Suppressor macrophage (primary cell): Measurements from ENCODE around the gene SERGEF.

Experiments
- DNase-seq, 4 experiments: peaks; one replicate each; pipeline ENCODE4 v3.0.0-alpha.2; 2020 to 2022
- total RNA-seq, 17 experiments: gene quantifications; one replicate each; lab custom pipeline; 2026; ENCODE audit warnings: mixed read lengths in 6 of 17, inconsistent platforms in 3 of 17; lab: John Stamatoyannopoulos, UW

SERGEF gene
- total RNA-seq, result 2.9 to 11.9 (median 8.2) reads per million in 17 experiments

DNA sequence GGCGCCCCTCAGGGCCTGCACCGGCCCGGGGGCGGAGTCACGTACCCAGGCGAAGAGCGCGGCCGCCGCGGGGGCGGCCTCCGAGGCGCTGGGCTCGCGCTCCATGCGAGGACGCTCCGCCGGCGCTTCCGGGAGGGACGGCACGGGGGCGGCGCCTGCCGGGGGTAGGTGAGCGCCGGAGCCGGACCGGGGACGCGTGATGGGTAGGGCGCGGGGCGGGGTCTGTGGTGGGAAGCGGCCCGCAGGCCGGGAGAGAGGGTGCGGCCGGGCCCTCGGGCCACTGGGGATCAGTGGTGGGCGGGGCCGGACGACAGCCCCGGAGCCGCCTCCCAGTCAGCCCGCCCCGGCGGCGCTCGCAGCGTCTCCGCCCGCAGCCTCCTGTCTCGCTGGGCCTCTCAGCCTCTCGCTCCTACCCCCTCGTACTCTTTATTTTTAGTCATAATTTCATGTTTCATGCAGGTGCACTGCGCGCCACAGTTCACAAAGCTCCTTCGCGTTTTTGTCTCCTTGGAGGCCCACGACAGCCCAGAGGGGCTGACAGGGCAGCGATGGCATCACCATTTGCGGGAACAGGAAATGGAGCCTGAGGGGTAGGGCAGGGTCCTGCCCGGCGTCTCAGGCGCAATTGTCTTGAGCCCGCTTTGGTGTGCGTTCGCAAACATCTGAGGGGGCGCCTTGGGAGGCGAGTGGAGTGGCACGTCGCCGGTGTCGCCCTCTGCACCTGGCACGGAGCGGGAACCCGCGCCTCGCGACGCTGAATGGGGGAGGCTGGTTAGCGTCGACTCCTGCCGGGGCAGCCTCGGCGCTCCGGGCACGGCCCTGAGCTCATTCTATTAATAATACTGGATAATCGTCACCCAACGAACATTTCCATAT is at the start of gene SERGEF:
Gene SERGEF, minus strand, starts transcription at position 142 of the 876 bp plus-strand sequence. Its CDS starts 37 bp downstream, at position 105.
- peak; percentile 95 to 99 (median 98) for DNase-seq

DNA sequence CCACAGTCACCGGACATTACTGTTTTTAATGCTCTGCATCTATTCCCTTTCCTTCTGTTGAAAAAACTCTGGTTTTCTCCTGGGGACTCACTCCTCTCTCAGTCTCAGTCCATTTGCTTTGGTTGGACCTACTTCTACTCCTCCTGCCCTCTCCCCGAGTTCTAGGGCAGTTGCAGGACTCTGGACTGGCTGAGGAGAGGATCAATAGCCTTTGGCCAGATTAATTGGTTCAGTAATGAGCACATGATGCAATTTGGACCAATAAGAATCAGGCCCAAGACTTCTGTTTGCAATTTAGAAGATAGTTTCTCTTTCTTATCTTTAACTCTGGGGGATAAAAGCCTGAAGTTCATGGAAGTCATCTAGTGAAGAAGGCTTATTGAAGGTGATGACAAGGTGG is 48.5 kb upstream of the SERGEF start:
- no peak for DNase-seq

DNA sequence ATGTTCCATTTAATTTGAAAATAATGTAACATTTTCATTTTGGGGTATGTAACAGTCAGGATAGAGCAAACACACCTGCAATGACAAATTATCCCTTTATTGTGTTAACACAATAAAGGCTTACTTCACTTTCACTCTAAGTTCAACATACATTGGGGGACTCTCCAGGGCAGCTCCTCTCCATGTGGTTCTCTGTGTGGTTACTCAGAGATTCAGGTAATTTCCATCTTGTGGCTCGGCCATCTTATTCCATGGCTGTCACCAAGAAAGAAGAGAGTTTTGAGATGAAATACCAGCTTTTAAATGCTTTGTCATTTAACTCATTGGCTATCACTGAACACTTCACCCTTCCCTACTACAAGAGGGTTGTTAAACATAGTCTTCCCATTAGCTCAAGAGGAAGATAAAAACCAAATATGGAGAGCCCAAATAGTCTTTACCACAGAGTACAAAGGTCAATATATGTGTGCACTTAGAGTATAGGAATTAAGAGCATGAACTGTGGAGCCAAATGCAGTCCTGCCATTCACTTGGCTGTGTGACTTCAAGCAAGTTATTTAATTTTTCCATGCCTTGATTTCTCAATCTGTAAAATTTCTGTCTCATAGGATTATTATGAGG is 43.8 kb upstream of the SERGEF start:
- no peak for DNase-seq

DNA sequence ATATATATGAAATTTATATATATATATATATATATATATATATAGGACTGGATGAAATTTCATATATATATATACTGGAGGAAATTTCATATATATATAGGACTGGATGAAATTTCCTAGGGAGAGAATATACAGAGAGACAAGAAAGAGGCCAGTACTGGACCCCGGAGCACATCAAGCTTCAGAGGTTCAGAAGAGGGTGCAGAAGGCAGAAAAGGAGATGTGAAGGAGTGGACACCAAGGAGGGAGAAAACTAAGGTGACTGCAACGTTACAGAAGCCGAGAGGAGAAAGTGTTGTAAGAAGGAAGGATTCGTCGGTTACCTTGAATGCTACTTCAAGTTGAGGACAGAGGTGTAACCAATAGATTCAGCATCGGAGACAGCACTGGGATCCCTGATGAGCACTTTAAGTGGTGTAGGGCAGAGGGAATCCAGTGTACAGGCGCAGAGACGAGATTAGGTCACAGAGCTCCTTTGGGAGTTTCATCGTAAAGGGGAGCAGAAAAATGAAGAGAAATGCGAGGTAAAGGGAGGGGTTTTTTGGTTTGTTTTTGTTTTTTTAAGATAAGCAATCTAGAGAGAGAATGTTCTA is 41.8 kb upstream of the SERGEF start:
- no peak for DNase-seq

DNA sequence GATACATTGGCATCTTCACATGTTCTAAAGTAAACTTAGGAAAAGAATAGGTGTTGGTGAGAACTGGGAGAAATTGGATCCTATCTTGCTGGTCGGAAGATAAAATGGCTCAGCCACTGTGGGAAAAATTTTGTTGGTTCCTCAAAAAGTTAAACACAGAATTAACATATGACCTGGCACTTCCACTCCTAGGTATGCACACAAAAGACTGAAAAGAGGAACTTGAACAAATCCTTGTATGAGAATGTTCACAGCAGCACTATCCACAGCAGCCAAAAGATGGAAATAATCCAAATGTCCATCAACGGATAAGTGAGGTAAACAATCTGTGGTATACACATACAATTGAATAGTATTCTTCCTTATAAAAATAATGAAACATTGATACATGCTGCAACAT is 38.0 kb upstream of the SERGEF start:
- DNase-seq, result no peak

DNA sequence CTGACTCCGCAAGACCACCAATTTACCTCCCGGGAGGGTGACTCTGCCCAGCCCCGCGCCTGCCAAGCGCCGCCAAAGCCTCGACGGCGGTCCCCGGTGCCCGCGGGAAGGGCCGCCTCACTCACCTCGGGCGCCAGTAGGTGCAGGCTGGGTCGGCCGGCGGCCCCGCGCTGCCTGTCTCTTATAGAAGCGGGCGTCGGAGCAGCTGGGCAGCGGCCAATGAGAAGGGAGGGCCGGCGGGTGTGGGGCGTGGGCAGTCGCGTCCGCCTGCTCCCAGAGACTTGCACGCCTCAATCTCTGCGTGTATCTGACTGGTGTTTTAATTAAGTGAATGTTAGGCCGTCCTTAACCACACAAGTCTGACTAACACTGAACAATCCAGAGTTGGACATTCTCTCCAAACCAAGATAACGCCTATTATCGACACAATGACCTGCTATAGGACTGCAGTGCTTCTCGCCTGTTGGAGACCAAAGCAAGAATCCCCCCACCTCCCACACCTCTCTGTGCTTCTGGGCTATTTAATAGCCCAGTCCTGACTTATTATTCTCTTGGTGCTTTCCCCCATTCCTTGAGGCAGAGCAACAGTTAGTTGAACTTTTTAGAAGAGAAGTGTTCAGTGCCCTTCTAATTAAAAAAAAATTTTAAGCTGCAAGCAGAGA is 33.4 kb upstream of the SERGEF start, which contains the start of gene TPH1:
Gene TPH1, minus strand, starts transcription at position 154 of the 662 bp plus-strand sequence. CDS start 5,507 bp downstream, outside the sequence.
- DNase-seq, result peak in 2 of 4 experiments; percentile 1 to 3

DNA sequence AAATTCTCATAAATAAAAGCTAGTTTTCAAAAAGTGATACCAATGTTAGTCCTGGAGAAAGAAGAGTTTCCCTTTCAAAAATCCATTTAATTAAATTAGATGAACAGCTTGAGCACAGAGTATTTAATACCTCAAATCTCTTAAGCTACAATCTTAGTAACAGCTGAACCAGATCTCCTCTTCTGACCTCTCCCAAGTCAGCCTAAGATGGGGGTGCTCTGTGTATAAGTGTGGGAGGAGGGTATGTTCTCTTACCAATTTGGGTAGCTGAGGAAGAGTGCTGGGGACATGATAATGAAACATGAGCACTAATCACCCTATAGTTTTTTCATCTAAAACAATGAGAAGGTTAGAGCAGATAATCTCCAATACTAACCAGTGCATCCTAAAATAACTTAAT is 23.6 kb upstream of the SERGEF start:
- DNase-seq, result no peak

DNA sequence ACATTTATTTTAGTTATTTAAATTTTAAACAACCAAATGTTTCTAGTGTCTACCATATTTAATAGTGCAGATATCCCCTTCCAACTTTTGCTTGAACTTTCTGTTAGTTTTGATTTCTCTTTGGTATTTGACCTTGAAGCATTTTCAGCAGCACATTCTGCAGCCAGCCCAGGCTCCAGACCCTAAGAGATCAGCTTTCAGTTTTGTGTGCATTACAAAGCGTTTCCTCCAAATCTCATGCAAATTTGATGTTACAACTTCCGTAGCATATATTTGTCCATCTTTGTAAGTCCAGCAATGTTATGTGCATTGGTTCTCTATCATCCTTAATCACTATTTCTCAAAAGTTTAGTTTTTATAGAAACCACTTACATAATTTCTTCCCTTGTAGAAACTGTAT is 14.6 kb upstream of the SERGEF start:
- DNase-seq, result no peak

DNA sequence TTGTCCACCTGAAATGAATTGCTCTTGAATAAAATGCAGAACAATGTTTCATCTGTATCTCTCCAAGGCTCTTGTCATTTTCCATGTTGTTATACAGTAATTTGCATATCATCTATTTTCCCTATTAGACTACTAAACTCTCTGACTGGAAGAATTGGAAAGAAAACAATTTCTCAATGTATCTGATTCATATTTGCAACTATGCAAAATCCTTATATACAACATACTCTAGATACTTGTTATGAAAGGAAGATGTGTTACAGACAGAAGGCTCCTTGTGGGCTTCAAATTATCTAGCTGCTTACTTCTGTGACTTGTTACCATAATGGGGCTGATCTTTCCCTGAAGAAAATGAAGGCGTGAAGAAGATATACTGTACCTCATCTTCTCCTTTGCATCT is 9.6 kb upstream of the SERGEF start:
- DNase-seq, result no peak

DNA sequence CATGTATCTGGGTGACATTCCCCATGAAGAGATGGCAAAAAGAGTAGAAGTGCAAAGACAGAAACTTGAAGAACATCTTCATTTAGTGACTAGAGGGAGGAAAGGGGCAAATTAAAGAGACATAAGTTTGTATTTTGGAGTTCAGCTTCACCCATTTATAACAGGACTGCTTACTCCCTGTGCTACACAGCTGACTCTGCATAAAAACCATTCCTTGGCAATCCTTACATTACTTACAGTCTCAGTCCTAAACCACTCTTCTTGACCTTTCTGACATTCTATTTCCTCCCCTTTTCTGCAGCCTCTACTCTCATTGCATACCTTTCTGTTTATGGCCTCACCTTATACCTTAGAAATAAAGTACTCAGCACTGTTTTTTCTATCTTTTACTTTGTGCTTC is 6.8 kb upstream of the SERGEF start:
- no peak for DNase-seq

DNA sequence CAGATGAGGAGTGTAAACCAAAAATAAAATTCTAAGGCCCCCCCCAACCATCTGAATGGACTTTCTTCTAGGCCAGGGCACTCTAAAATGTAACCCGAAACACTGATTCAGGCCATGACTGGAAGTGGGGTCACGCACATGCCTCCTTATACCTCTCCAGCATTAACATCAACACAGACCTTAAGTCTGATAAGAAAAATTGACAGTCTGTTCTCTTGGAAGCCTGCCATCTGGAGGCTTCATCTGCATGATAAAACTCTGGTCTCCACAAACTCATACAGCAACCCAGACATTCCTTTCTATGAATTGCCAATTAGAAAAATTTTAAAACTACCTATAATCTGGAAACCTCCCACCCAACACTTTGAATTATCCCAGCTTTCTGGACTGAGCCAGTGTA is 3.9 kb upstream of the SERGEF start:
- no peak for DNase-seq

DNA sequence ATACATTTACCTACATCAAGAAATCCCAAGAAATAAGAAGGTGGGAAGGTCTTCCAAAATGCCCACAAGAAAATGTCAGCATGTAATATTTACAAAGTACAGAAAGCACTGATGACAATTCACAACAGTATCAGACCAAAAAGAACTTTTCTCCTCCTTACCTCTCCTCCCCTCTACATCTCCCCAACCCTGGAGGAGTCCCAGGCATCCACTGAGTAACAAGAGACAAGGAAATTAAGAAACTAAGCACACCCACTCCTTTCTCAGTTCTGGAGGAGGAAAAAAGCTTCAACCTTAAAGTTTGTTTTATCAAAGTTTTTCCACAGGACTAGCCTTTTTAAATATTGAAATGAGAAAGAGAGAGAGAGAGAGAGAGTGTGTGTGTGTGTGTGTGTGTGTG is 2.0 kb upstream of the SERGEF start:
- DNase-seq, result peak in 2 of 4 experiments; percentile 3 to 5

DNA sequence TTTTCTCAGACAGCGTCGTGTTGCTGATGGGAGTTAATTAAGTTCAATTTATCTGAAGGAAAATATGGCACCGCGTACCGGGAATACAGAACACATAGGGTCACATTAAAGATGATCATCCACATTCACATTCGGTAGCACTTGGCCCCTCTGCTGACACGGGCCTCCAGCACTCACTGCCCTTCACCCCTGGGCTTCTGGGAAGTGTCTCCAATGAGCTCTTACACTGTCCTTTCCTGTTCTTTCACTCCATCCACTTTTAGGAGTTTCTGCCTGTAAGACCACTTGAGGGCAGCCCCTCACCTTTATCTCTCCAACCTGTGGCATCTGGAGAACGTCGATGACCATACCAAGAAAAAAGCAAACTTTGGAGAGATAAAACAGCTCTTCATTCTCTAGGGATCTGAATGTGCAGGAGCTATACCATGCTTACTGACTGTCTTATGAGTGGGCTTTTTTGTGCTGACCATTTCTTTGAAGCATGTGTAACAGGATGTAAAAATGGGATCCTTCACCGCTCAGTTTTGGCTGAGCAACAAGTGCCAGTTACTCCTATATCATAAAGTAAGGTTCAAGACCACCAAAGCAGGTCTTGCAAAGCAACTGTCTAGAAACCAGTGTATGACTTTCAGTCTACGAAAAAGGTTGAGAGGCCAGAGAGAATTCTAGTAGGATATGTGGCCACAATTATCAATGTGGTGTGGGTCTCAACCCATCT is 1.1 kb upstream of the SERGEF start:
- peak in 3 of 4 experiments; percentile 5 to 24 (median 8) for DNase-seq

DNA sequence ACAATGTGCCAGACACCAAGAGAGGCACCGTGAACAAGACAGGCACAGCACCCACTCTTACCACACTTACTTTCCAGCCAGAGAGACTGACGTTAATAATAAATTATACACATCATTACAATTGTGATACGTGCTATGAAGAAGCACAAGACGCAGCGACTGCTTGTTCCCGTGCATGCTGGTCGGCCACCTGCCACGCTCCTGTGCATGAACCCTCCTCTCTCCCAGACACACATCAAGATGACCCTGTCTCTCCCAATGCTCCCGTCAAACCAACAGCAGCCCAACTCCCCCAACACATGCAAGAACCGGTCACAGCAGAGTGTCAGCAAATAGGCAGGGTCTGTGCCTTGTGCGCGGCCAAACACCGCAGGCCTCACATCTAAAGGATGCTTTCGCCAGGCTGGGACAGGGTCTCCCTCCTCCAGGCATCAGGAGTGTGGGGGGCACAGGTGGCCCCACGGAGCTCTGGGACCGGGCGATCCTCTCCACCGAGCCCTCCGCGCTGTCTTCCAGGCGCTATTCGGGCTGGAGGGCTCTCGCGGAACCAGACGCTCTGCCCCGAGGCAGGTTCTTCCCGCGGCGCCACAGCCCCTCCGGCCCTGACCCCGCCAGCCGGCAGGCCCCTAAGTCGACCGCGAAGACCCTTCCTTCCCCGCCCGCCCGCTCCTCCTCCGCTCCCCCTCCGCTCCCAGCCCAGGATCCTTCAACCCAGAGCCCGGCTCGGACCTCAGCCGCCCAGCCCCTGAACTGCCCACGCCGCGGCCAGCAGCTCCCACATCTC is 533 bp downstream of the SERGEF start:
- DNase-seq, result peak in 2 of 4 experiments; percentile 6 to 20

DNA sequence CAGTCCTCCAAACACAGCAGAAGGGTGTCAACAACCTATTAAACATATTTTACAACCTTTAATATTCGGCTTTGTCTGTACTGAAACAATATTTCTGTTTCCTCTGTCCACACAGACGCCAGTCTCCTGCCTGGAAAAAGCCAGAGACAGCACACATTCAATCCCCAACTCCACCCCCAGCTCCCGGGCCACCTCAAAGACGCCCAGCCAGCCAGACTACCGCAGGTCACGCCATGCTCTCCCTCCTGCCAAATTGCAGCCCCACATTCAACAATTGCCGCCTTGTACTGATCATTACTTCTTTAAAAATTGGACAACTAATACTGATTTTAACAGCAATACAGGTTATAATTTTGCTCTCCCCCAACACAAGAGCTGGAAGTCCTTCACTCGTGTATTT is 1.2 kb downstream of the SERGEF start:
- DNase-seq, result no peak

DNA sequence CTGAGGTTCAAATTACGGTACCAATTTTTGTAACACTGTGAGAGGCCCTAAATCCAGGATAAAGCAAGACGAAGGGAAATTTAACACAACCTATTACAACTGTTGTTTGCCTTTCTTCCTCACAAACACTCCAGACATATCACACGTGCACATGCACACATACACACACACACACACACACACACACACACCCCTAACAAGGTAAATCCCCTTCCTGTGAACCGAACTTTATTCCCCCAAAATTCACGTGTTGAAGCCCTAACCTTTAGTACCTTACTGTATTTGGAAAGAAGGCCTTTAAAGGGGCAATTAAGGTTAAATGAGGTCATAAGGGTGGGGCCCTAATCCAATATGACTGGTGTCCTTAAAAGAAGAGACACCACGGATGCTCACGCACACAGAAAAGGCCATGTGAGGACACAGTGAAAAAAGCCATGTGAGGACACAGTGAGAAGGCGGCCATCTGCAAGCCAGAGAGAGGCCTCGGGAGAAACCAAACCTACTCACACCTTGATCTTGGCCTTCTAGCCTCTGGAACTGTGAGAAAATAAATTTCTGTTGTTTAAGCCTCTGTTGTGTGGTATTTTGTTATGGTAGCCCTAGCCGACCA is 1.8 kb downstream of the SERGEF start:
- DNase-seq, result no peak

DNA sequence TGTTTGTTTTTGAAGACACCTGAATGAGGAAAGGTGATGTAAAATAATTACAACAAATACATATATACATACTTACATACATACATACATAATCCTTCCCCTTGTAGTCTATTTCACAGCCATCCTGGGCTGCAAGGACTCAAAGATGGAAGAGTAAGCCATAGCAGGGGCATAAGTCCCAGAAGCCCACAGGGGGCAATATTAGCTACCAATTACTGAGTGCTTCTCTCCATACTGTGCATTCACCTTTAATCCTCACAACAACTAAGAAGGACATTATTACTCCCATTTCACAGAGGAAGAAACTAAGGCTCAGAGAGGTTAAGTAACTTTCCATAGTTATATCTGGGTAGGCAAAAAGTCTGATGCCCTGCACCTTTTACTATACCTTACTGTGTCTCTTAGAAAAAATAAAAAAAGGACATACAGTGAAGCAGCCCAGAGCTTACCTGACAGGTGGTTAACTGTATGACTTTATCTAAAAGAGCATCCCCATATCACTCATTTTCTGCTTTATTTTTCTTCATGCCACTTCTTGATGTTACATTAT is 2.7 kb downstream of the SERGEF start:
- no peak for DNase-seq

DNA sequence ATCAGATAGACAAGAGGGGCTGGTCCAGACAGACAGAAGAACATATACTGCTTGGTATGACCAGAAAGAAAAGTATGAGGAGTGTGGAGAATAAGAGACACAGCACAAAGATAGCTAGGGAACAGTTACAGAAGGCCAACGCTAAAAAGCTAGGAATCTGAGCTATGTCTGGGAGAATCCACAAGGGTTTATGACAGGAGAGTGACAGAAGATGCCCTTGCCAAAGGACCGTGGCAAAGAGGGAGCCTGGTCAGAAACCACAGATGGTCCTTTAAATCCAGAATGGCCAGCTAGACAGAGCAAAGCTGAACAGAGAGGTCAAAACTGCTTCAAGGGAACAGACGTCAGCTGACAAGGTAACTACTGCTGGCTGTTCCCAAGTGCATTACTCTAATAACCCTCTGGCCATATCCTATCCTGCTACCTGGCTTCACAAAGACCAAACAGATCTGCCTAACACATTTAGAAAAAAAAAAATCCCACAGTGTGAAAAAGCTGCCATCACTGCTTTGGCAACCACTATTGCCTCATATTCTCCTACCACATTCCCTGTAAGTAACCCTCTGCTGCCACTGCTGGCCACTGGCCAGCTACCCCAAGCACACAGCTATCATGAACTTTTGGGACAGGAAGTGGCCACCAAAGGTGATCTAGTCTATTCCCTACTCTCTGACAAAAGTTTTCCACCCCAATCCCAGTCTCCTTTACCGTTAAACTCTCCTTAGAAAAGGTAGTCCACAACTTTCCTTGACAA is 7.3 kb downstream of the SERGEF start:
- peak in 3 of 4 experiments; percentile 29 to 36 (median 30) for DNase-seq

DNA sequence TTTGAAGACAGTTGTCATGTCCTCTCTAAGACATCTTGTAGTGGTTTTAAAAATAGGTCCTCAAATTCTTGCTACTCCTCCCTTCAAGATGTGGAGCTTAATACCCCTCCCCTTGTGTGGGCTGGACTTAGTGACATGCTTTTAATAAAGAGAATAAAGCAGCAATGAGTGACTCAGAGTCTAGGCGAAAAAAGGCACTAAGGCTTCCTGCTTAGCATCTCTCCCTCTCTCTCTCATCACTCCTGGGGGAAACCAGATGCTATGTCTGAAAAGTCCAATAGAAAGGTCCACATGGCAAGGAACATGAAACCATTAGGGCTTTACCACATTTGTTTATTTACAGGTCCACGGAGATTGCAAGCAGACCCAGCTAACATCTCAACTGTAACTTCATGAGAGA is 11.7 kb downstream of the SERGEF start:
- no peak for DNase-seq

DNA sequence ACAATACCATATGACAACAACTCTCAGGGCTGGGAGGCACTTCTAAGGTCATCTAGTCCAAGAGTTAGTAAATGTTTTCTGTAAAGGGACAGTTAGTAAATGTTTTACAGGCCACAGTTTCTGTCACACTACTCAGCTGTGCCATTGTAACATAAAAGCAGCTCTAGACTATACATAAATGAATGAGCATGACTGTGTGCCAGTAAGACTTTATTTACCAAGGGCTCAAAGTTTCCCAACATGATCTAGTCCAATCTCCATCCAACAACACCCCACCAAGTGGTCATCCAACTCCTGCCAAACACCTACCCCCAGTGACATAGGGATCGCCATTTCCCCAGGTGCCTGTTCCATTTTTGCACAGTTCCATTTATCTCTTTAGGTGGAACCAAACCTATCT is 12.1 kb downstream of the SERGEF start:
- no peak for DNase-seq
